Stimulated activated CD8-positive, alpha-beta memory T cell treated with anti-CD3 and anti-CD28 coated beads, Interleukin-4, amount 100 ng/mL, for 4 hours (primary cell): ENCODE measurements around the gene TGFBR3.

Experiments
- DNase-seq, 2 donors: peaks; one replicate each; pipeline ENCODE4 v3.0.0-alpha.2; 2020; ENCODE audit warnings: low read depth in 2 of 2, low spot score in 1 of 2

The TGFBR3 gene

GRCh38 chr1:91783423-91784170 is 102.4 kb downstream of the TGFBR3 start:
- no peak for DNase-seq

- no peak for DNase-seq
These were observed 103.9 kb downstream of the TGFBR3 start for GRCh38 chr1:91781901-91782622.

- DNase-seq = no peak
These were observed 104.6 kb downstream of the TGFBR3 start for GRCh38 chr1:91781371-91781825.

- no peak for DNase-seq
These were observed 106.4 kb downstream of the TGFBR3 start for GRCh38 chr1:91779548-91780021.

GRCh38 chr1:91778964-91779363 is 107.0 kb downstream of the TGFBR3 start:
- no peak for DNase-seq

GRCh38 chr1:91777630-91778300 is 108.2 kb downstream of the TGFBR3 start:
- DNase-seq = no peak

GRCh38 chr1:91777196-91777595 is 108.8 kb downstream of the TGFBR3 start:
- DNase-seq = no peak

- no peak for DNase-seq
These were observed 109.7 kb downstream of the TGFBR3 start for GRCh38 chr1:91776068-91776794.

GRCh38 chr1:91775227-91775626 is 110.7 kb downstream of the TGFBR3 start:
- DNase-seq = no peak

- no peak for DNase-seq
These were observed 111.3 kb downstream of the TGFBR3 start for GRCh38 chr1:91774520-91775203.

GRCh38 chr1:91771717-91772116 is 114.2 kb downstream of the TGFBR3 start:
- no peak for DNase-seq

- DNase-seq = no peak
These were observed 115.2 kb downstream of the TGFBR3 start for GRCh38 chr1:91770667-91771268.

GRCh38 chr1:91769742-91770141 is 116.2 kb downstream of the TGFBR3 start:
- DNase-seq = no peak

- no peak for DNase-seq
These were observed 116.9 kb downstream of the TGFBR3 start for GRCh38 chr1:91768786-91769725.

GRCh38 chr1:91768120-91768519 is 117.8 kb downstream of the TGFBR3 start:
- no peak for DNase-seq

- no peak for DNase-seq
These were observed 119.1 kb downstream of the TGFBR3 start for GRCh38 chr1:91766883-91767282.

- no peak for DNase-seq
These were observed 120.0 kb downstream of the TGFBR3 start for GRCh38 chr1:91765880-91766443.

- no peak for DNase-seq
These were observed 120.7 kb downstream of the TGFBR3 start for GRCh38 chr1:91765293-91765692.
